Stimulated activated effector memory CD8-positive, alpha-beta T cell treated with anti-CD3 and anti-CD28 coated beads, Interleukin-12 subunit alpha, Interleukin-12 subunit beta, amount 100 ng/mL, for 72 hours (primary cell): Measurements from ENCODE around the gene DFFB.
"Not testable (repeated sequence)": the region's sequence is repeated elsewhere in the genome, so short reads cannot be mapped to it uniquely, and the experiment has no call there.

Experiments
- ATAC-seq: fragments of 150-1000 bp; cut with Tn5 transposase; 2 replicates; pipeline ENCODE4 v1.10.0; 2021
- DNase-seq, 2 donors: peaks; one replicate each; pipeline ENCODE4 v3.0.0; 2021 to 2022; ENCODE audit warnings: low spot score in 2 of 2
- H3K27ac Mint-ChIP-seq: one replicate; pipeline ENCODE4 v1.8.0; 2022; ENCODE audit warnings: mild to moderate bottlenecking, mixed read lengths
- H3K36me3 Mint-ChIP-seq: one replicate; pipeline ENCODE4 v1.8.0; 2022; ENCODE audit warnings: mild to moderate bottlenecking, mixed read lengths
- H3K4me1 Mint-ChIP-seq: one replicate; pipeline ENCODE4 v1.8.0; 2022; ENCODE audit warnings: mixed read lengths
- H3K4me3 Mint-ChIP-seq: one replicate; pipeline ENCODE4 v1.8.0; 2022; ENCODE audit warnings: mild to moderate bottlenecking, mixed read lengths
- H3K9me3 Mint-ChIP-seq: one replicate; pipeline ENCODE4 v1.8.0; 2022; ENCODE audit warnings: mixed read lengths

The DFFB gene

DNA sequence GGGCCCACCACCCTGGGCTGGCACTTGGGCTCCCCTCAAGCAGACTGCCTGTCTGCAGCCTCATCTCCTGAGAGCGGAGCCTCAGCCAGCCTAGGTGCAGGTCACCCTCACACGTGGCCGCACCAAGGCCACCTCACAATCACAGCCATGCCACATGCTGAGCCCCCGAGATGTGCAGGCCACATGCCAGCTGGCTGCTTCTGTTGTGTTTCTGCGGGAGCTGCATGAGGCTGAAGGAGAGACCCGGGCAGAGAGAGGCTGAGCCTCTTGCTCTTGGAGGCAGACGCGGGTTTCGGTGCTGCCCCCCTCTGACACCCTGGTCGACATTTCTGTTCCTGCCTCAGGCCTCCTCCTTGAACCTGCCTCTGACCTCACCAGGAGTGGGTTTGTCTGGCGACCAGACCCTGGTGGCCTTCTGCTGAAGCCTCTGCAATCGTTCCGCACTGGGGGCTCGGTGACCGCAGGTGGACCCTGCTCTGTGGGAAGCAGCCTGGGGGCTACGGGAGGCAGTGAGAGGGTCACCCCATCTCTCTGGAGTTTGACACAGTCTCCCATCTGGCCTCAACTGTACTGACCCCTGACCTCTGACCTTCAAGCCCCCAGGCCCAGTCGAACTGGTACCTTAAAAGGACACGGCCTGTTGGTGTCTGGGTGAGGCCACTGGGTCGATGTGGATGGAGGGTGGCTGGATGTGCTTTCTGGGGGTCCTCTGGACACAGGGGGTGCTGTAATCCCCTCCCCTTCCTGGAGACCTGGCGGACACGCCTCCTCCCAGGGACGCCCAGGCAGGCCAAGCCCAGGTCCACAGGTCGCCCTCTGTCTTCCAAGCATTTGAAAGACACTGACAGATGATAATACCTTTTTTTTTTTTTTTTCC, 55.8 kb downstream of the DFFB start:
- DNase-seq, result no peak
- Mint-ChIP-seq H3K27ac (no peak overlapping the region), H3K4me1 (no peaks in the 10 kb centered on the region), H3K36me3 (no peaks in the 10 kb centered on the region), H3K4me3 (no peak overlapping the region), H3K9me3 (no peaks in the 10 kb centered on the region)
- ATAC-seq, result no peak

DNA sequence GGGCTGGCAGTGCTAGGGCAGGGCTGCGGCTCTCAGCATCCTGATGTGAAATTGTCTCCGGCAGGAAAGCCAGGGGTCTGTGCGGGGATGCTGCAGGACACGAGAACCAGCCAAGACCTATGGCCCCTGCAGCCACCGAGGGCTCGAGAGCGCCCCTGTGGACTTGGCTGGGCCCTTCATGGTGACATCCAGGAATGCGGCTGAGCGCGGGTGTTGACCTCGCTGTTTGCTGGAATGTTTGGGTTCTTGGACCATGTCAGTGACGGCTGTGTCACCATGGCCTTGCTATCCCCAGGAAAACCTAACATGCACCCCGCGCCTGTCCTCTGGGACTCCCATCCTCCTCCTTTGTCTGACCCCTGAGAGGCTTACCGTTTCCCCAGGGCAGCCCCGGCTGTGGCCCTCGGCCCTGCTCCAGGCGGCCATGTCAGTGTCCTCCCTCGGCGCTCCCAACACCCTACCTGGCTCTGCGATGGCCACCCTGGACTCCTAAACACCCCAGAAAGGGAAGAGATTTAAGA, 57.1 kb downstream of the DFFB start:
- H3K27ac Mint-ChIP-seq, result no peak overlapping the region
- H3K4me1 Mint-ChIP-seq, result no peaks in the 10 kb centered on the region
- H3K9me3 Mint-ChIP-seq, result no peaks in the 10 kb centered on the region
- H3K4me3 Mint-ChIP-seq, result no peak overlapping the region
- no peak for DNase-seq
- H3K36me3 Mint-ChIP-seq, result no peaks in the 10 kb centered on the region
- no peak for ATAC-seq

DNA sequence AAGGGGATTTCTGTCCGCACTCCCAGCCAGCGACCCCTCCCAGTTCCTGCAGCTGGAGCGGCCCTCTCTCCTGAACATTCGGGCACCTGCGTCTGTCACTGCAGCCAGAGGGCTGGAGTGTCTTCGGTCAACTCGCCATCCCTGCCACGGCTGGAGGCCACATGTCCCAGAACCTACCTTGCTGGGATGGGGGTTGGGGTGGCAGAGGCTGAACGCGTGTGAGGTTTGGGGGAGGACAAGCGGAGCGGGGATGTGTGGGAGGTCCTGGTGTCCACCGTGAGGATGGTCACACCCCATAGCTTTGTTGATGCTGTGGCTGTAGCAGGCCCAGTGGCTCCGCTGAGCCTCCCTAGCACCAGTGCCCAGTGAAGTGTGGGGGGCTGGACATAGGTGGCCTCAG, 57.6 kb downstream of the DFFB start:
- ATAC-seq (no peak), DNase-seq (no peak)
- Mint-ChIP-seq H3K4me3 (no peak overlapping the region), H3K9me3 (no peaks in the 10 kb centered on the region), H3K27ac (no peak overlapping the region), H3K4me1 (no peaks in the 10 kb centered on the region), H3K36me3 (no peaks in the 10 kb centered on the region)

DNA sequence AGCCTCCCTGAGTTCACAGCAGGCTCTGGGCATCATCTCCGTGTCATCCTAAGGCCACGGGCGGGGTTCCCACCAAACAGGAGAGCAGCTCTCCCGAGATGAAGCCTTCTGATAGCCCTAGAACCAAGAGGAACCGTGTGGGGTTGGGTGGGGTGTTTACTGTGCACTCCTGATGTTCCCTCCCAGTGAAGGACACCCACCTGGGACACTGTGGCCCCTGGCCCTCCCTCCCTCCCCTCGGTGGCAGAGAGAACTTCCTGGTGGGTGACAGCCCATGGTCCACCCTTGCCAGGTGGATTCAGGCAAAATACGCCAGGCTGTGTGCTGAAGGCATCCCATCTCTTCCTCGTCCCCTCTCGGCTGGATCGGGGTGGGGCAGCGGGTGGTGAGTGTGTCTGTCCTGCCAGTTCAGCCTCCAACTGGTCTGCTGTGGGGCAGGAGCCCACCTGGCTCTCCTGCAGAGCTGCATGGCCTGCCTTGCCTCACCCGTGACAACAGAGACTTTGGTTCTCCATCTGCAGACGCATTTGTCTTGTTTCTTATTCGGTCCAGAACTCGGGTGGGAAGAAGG, 58.4 kb downstream of the DFFB start:
- H3K4me3 Mint-ChIP-seq, result no peak overlapping the region
- DNase-seq, result no peak
- no peak overlapping the region for H3K27ac Mint-ChIP-seq
- H3K4me1 Mint-ChIP-seq, result no peaks in the 10 kb centered on the region
- no peaks in the 10 kb centered on the region for H3K9me3 Mint-ChIP-seq
- ATAC-seq, result no peak
- no peaks in the 10 kb centered on the region for H3K36me3 Mint-ChIP-seq

DNA sequence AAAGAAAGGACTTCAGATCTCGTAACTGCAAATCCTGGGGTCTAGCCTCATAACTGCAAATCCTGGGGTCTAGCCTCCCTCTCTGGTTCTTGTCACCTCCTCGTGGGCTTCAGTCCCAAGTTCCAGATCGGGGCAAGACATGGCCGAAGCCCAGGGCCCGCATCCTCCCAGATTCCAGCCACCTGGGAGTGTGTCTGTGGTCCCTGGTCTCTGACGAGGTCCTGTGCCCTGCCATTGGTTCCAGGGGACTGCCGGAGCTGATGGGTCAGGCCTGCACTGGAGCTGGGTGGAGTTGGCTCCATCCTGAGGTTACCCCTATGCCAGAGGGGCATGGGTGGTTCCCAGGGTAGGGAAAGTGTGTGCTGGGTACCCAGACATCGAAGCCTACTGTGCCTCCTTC, 60.5 kb downstream of the DFFB start:
- ATAC-seq (no peak), DNase-seq (no peak)
- H3K4me3 Mint-ChIP-seq, result no peak overlapping the region
- no peaks in the 10 kb centered on the region for H3K4me1 Mint-ChIP-seq
- no peaks in the 10 kb centered on the region for H3K9me3 Mint-ChIP-seq
- no peaks in the 10 kb centered on the region for H3K36me3 Mint-ChIP-seq
- no peak overlapping the region for H3K27ac Mint-ChIP-seq

DNA sequence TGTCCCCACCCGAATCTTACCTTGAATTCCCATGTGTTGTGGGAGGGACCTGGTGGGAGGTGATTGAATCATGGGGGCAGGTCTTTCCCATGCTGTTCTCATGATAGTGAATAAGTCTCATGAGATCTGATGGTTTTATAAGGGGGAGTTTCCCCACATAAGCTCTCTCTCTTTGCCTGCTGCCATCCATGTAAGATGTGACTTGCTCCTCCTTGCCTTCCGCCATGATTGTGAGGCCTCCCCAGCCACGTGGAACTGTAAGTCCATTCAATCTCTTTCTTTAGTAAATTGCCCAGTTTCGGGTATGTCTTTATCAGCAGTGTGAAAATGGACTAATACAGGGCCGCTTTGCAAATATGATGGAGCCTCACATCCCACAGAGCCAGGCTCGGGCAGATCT, 61.1 kb downstream of the DFFB start:
- not testable (repeated sequence) for ATAC-seq, H3K27ac Mint-ChIP-seq, H3K4me1 Mint-ChIP-seq, H3K4me3 Mint-ChIP-seq, H3K9me3 Mint-ChIP-seq, H3K36me3 Mint-ChIP-seq, DNase-seq

DNA sequence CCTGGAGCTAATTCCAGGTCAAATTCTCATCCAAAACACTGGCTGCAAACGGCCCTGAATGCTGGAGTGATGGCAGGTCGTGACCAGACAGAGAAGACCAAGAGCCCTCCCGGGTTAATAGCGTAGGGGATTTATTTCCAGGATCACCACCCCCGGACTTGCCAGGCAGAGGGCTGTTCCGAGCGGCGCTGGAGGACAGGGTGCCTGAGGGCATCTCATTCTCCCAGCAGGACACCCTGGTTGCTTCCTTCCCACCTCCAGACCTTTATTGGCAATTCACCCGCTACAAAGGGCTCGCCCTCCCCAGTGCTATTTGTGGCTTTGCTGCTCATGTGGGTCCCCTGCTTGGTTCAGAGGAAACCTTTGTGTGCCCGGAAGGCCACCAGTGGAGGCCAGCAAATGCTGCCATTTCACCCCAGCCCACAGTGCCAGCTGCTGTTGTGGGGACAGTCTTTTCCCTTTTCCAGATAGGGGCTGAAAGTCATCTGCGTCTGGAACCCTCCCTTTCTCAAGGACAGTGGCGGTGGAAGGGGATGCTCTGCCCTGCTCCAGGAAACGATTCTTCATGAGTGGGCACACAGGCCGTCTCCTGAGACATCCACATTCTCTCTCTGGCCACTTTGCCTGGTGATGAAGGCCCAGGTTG, 61.8 kb downstream of the DFFB start:
- H3K4me1 Mint-ChIP-seq, result no peaks in the 10 kb centered on the region
- no peak overlapping the region for H3K4me3 Mint-ChIP-seq
- no peak overlapping the region for H3K27ac Mint-ChIP-seq
- ATAC-seq (no peak), DNase-seq (no peak)
- H3K9me3 Mint-ChIP-seq, result no peaks in the 10 kb centered on the region
- no peaks in the 10 kb centered on the region for H3K36me3 Mint-ChIP-seq

DNA sequence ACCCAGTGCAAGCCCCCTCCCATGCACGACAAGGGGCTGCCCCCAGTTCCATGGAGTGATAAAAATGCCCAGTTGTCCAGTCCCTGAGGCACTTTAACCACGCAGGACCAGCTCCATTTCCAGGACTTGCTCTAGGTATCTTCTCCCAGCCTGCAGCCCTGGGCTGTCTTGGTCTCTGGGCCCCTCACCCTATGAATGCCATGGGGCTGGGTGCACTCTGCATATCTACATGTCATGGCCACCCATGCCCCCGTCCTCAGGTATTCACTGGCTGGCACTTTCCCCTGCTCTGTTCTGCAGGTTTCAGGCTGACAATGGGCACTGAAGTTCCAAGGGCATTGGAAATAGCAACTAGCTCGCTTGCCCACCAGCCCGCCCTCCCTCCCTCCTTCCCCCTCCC, 62.4 kb downstream of the DFFB start:
- DNase-seq, result no peak
- no peak for ATAC-seq
- H3K4me1 Mint-ChIP-seq, result no peaks in the 10 kb centered on the region
- H3K9me3 Mint-ChIP-seq, result no peaks in the 10 kb centered on the region
- H3K36me3 Mint-ChIP-seq, result no peaks in the 10 kb centered on the region
- H3K4me3 Mint-ChIP-seq, result no peak overlapping the region
- no peak overlapping the region for H3K27ac Mint-ChIP-seq

DNA sequence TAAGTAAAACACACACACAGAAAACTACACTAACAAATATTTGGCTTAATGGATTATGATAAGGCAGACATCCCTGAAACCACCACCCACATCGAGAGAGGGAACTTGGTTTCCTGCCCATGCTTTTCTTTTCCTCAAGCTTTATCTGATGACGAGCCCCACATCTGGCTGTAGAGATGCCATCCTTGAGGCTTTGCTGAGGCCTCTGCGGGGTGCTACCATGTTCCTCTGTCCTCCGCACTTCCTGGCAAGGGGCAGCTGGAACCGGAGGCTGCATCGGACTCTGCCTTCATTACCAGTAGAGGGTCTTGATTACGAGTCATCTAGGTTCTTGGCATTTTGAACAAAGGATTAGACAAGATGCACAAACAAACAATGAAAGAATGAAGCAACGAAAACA, 64.5 kb downstream of the DFFB start:
- Mint-ChIP-seq H3K4me1 (no peaks in the 10 kb centered on the region), H3K27ac (no peak overlapping the region), H3K9me3 (no peaks in the 10 kb centered on the region), H3K4me3 (no peak overlapping the region), H3K36me3 (no peaks in the 10 kb centered on the region)
- DNase-seq, result no peak
- no peak for ATAC-seq

DNA sequence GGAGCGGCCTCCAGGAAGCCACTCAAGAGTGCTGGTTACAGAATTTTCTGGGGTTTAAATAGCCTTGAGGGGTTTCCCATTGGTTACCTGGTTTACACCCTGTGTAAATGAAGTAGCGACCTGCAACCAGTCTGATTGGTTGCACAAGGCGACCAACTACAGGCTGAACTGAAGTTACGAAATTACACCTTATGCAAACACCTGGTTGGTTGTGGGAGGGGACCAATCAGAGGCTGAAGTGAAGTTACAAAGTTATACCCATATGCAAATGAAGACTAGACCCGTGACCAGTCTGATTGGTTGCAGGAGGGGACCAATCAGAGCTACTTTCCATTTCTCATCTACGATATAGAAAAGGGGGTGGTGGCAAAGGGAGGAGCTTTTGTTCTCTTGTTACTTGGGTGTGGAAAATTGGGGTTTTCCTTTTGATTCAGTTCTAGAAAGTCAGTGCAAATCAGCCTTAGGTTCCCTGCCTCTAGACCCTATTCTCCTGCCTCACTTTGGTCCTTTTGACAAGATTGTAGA, 65.0 kb downstream of the DFFB start:
- H3K4me1 Mint-ChIP-seq, result no peaks in the 10 kb centered on the region
- no peak overlapping the region for H3K4me3 Mint-ChIP-seq
- H3K9me3 Mint-ChIP-seq, result no peaks in the 10 kb centered on the region
- H3K36me3 Mint-ChIP-seq, result no peaks in the 10 kb centered on the region
- ATAC-seq (peak; percentile 37), DNase-seq (no peak)
- H3K27ac Mint-ChIP-seq, result no peak overlapping the region

DNA sequence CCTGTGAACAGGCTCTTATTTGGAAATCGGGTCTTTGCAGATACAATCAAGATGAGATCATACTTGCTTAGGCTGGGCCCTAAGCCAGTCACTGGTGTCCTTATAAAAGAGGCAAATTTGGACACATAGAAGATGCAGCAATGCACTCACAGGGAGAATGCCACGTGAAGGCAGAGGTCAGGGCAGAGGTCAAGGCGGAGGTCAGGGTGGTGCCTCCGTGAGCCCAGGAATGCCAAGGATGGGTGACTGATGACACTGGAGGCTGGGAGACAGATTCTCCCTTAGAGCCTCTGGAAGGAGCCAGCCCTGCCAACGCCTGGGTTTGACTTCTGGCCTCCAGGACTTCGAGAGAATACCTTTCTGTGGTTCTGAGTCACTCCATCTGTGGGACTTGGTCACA, 65.6 kb downstream of the DFFB start:
- Mint-ChIP-seq H3K9me3 (no peaks in the 10 kb centered on the region), H3K4me1 (no peaks in the 10 kb centered on the region), H3K36me3 (no peaks in the 10 kb centered on the region), H3K4me3 (no peak overlapping the region), H3K27ac (no peak overlapping the region)
- no peak for DNase-seq
- ATAC-seq, result no peak

DNA sequence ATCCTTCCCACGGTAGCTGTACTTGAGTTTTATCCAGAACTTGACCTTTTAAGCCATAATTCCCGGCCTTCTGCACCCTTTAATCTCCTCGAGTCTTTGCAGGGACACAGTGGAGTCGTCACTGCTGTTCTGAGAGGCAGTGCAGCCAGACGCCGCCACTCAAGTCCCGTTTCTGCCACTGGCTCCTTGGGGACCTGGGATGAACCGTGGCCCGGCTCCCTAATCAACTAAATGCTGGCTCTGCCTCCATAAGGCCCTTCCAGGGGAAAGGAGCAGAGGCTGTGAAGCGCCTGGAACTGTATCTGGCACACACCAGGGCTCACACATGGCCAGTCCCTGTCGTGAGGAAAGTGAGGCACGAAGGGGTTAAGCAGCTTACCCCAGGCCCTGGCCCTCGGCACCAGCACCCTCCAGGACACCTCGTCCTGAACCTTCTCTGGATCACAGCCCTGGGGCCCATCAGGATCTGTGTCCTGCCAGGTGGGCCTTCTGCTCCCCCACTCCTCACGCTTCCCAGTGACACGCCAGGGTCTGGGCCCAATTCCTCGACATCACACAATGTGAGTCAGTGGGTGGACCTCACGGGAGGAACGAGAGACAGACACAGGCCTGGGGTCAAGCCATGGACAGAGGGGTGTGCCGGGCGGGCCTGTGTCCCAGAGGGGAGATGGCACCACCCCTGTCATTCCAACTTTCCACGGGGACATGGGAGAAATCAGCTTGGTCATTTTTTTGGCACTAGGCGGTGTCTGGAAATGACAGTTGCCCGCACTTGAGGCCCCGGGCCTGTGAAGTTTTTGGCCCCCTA, 66.3 kb downstream of the DFFB start:
- no peak overlapping the region for H3K27ac Mint-ChIP-seq
- no peaks in the 10 kb centered on the region for H3K36me3 Mint-ChIP-seq
- H3K4me3 Mint-ChIP-seq, result no peak overlapping the region
- H3K4me1 Mint-ChIP-seq, result no peaks in the 10 kb centered on the region
- no peaks in the 10 kb centered on the region for H3K9me3 Mint-ChIP-seq
- ATAC-seq, result no peak
- DNase-seq, result no peak

DNA sequence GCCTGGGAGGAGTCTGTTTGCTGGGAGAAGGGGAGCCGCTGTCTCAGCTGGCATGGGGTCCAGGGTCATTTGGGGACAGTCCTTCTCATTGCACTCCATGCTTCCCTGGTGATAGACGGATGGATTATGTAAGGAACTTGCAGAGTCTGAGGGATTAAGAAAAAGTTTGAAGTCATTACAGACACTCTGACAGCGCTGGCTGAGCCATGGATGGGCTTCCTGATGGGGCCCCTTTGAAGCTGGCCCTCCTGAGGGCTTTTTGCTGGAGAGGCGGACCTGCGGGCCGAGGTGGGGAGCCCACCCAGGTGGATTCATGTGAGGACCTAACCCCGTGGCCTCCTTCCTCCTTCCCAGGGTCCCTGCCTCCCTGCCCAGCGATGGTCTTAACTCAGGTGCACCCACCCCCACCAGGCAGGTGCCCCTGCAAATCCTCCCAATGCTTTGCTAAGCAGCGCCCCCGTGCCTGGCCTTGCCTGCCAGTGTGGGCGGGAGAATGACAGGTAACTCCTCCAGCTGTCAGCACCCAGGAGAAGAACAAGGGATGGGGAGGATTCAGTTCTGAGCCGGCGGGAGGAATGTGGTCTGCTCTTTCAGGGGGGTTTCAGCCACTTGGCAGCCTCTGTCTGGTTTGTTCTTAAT, 67.0 kb downstream of the DFFB start:
- peaks cover 5% of the 10 kb centered on the region for H3K4me1 Mint-ChIP-seq
- H3K27ac Mint-ChIP-seq, result no peak overlapping the region
- DNase-seq (no peak), ATAC-seq (no peak)
- H3K4me3 Mint-ChIP-seq, result no peak overlapping the region
- H3K36me3 Mint-ChIP-seq, result no peaks in the 10 kb centered on the region
- H3K9me3 Mint-ChIP-seq, result no peaks in the 10 kb centered on the region

DNA sequence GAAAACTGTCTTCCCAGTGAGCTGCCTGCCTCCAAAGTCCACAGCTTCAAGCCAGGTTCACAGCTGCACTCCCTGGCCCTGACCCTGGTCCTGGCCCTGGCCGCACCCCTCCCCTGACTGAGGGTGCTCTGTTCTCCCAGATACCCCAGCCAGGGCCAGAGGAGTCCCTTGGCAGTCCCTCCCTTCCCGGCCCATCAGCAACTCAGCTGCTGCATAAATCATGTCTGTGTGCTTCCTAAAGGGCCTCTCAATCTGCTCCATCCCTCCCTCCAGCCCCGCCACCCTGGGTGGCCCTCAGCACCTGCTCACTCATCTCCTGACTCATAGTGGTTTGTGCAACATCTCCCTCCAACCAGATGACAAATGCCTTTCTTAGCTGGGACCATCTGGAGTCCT, 67.5 kb downstream of the DFFB start:
- Mint-ChIP-seq H3K9me3 (no peaks in the 10 kb centered on the region), H3K4me3 (no peak overlapping the region), H3K36me3 (no peaks in the 10 kb centered on the region), H3K4me1 (peaks cover 10% of the 10 kb centered on the region), H3K27ac (no peak overlapping the region)
- no peak for ATAC-seq
- DNase-seq, result no peak

DNA sequence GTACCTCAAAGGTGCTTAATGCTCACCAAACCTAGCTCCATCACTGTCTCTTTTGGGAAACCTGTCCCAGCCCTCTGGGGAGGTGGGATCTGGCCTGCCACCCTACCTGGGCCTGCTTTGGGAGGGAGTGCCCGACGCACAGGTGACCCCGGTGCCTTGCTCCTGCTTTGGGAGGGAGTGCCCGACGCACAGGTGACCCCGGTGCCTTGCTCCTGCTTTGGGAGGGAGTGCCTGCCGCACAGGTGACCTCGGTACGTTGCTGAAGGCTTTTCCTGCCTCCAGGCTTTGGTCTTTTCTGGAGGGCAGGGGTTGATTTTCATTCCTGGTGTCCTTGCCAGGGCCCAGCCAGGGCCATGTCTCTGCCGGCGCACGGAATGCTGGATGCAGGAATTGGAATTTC, 68.0 kb downstream of the DFFB start:
- H3K27ac Mint-ChIP-seq, result no peak overlapping the region
- H3K4me1 Mint-ChIP-seq, result peaks cover 14% of the 10 kb centered on the region
- no peak overlapping the region for H3K4me3 Mint-ChIP-seq
- no peaks in the 10 kb centered on the region for H3K9me3 Mint-ChIP-seq
- DNase-seq (no peak), ATAC-seq (no peak)
- H3K36me3 Mint-ChIP-seq, result no peaks in the 10 kb centered on the region
